GM18909 (cell line): ENCODE measurements around the gene OR52E6.
A peak's percentile ranks its signal among the peaks of the same experiment; 100 is the strongest.

Source experiments
- ATAC-seq: cut with Tn5 transposase; IDR thresholded peaks from one replicate; pipeline ENCODE4 v1.9.1; 2021; ENCODE audit warnings: mild to moderate bottlenecking; ENCODE audit not compliant: unreplicated experiment, poor library complexity

OR52E6 gene

DNA sequence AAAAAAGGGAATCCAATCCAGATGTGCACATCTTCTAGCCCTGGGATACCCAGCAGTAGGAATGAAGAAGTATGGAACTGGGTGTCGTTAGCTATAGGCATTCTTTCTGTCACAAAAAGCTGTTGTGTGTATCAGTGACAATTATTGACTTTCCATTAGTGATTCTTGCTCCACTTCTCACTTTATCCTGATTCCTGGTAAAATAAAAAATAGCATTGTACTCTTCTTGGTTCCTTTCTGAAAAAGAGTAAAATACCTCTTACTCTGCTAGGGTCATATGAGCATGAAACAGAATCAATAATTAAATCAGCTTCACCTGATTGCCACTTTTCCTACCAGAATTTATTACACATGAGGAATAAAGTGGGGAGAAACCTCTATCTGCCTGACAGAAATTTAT is at the start of gene OR52E6:
TSS of gene OR52E6 (minus strand) at position 101 of the 400 bp plus-strand sequence. CDS start at position 101, 0 bp downstream.
- ATAC-seq: no peak

DNA sequence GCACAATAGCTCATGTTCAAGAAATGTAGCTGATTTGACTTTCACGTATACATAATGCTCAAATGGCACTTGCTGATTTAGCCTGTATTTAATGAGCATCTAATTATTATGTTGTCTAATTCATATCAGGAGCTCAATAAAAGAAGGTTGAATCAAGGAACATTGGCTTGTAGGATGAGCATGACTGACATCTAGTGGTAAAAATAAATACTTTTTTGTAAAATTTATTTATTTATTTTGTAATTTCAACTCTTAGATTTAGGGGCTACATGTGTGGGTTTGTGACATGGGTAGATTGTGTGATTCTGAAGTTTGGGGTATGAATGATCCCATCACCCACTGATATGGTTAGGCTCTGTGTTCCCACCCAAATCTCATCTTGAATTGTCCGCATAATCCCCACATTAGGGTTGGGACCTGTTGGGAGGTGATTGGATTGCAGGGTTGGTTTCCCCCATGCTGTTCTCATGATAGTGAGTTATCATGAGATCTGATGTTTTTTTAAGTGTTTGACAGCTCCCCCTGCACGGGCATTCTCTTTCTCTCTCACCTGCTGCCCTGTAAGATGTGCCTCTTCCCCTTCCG is 49.6 kb upstream of the OR52E6 start:
- no peak for ATAC-seq

DNA sequence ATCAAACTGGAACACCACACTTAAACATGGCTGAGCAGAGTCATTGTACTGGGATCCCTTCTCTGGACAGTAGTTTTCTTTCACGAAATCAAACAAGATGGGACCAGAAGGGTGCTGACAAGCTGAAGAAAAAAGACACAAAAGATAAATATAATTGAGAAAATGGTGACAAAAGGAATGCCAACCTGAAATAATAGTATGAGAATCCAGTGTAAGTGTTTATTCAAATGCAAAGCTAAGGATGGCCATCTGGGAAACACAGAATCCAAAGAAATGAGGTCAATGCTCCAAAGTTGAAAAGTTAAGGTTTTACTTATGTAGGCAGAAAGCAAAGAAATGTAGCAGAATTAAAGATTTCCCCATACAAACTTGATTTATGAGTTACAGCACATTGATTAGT is 46.0 kb upstream of the OR52E6 start:
- ATAC-seq: no peak

DNA sequence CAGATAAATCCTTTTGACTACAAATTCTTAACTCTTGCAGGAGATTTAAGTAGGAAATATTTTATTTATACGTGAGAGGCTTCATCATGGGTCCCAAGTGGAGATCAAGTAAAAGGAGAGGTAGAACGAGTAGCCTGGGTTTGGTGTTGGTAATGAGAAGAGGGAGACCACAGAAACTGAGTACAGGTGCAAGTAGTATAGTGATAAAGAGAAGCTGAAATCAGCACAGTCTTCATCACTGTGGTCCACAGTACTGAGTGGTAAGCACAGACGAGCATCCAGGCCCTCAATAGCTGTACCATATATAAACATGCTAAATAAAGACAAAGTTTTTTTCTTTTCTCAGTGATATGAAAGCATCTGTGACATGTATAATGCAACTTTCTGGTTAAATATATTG is 45.5 kb upstream of the OR52E6 start:
- ATAC-seq: no peak

DNA sequence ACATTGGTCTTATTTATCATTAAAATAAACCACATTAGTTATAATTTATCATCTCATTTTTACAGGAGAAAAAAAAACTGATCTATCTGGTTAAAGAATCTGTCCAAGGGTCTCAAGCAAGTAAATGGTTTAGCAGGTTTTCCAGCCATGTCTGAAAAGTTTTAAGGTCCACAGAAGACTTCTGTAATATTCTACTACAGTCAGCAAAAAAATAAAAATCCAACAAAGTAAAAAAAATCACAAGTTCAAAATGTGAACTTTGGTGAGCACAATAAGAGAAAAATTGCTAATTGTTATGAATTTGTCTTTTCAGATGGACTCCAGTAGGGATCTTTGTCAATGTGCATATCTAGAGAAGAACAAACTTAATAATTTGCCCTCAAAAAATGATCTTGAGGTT is 40.1 kb upstream of the OR52E6 start:
- no peak for ATAC-seq

DNA sequence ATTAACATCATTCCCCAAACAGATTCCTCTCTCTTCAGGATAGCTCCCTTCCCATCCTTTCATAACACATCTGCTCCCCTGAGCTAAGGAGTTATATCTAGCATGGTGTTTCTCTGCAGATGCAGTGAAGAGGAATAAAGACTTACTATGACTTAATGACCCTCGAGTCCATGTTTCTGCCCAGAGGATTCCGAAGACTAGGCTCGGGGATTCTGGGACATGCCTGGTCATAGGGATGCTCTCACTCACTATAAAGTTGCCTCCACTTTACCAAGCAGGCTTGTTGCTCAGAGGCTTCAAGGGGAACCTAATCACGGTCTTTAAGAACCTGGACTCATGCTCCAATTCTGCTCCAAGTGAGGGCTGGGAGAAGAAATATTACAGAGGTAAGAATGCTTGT is 38.6 kb upstream of the OR52E6 start, which contains the start of gene OR52E4:
TSS of gene OR52E4 (plus strand) at position 301 of the 400 bp plus-strand sequence. CDS start 3,664 bp downstream, outside the sequence.
- ATAC-seq: no peak

DNA sequence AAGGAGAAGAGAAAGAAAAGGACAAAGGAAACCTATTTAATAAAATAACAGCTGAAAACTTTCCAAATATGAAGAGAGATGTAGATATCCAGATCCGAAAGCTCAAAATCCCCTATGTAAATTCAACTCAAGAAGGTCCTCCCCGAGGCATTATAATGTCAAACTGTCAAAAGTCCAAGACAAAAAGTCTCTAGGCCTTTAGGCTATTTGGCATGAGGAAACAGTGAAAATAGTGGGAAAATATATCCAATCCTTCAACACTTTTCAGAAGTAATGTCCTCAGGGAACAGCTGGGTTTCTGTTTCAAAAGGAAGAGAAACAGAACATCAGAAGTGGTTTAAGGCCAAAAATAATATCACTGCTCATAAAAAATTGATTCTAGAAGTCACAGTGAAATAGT is 36.9 kb upstream of the OR52E6 start:
- ATAC-seq: no peak

DNA sequence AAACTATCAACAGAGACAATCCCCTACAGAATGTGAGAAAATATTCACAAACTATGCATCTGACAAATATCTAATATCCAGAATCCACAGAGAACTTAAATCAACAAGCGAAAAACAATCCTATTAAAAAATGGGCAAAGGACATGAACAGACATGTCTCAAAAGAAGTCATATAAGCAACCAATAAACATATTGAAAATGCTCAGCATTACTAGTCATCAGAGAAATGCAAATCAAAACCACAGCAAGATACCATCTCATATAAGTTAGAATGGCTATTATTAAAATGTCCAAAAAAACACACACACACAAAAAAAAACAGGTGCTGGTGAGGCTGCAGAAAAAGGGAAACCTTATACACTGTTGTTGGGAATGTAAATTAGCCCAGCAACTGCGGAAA is 24.1 kb upstream of the OR52E6 start:
- ATAC-seq: no peak

DNA sequence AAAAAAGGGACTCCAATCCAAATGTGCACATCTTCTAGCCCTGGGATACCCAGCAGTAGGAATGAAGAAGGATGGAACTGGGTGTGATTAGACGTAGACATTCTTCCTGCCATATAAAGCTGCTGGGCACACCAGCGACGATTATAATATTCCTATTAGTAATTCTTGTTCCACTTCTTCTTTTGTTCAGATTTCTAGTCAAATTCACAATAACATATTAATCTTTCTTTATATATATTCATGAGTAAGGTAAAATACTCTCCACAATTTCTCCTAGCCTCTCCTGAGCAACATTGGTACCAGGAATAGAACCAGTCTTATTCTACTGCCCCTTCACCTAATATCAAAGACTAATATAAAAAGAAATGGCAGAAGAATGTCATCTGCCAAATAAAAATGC is 15.9 kb upstream of the OR52E6 start, which contains the start of gene OR52E8:
TSS of gene OR52E8 (minus strand) at position 101 of the 400 bp plus-strand sequence. CDS start at position 101, 0 bp downstream.
- no peak for ATAC-seq

DNA sequence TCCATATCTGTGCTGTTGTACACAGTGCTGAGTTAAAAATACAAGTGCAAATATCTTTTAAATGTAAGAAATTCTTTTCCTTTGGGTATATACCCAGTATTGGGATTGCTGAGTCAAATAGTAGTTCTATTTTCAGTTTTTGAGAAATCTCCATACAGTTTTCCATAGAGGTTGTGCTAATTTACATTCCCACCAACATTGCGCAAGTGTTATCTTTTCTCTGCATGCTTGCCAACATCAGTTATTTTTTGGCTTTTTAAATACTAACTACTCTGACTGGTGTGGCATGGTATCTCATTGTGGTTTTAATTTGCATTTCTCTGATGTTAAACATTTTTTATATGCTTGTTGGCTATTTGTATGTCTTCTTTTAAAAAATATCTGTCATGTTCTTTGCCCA is 9.3 kb upstream of the OR52E6 start:
- no peak for ATAC-seq

DNA sequence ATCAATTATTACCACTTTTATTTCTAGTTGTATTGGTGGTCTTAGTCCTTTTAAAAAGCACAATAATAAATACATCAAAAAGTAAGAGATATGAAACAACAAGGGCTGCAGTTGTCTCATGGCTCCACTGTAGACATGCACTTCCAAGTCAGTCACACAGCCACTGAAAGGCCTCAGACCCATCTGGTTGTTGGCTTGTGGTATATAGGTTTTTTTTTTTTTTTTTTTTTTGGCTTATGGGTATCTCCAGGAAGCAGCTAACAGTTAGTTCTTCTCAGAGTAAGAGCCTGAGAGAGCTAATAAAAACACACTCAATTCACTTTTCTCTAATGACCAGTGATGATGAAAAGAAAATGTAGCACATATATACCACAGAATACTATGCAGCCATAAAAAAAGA is 6.0 kb upstream of the OR52E6 start:
- no peak for ATAC-seq

DNA sequence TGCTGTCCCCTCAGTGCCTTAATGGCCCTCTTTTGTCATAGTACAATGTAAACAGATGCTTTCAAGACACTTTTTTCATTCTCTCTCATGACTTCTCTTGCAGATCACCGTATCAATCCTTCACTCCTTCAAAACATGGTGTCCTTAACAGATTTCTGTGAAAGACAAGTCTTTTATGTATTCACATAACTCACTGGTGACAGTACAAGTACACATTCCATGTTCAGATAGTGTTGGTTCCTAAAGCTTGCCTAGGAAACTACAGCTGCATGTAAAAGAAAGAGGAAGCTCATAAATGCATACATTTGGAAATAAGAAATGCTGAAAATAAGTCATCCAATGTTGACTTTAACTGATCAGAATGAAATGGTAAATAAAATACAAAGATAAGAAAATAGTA is 5.0 kb upstream of the OR52E6 start:
- ATAC-seq: no peak

DNA sequence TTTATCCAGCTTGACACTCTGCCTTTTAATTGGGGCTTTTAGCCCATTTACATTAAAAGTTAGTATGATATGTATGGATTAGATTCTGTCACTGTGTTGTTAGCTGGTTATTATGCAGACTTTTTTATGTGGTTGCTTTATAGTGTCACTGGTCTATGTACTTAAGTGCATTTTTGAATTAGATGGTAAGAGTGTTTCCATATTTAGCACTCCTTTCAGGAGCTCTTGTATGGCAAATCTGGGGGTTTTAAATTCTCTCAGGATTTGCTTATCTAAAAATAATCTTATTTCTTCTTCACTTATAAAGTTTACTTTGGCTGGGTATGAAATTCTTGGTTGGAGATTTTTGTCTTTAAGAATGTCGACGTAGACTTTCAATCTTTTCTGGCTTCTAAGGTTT is 4.0 kb downstream of the OR52E6 start:
- no peak for ATAC-seq

DNA sequence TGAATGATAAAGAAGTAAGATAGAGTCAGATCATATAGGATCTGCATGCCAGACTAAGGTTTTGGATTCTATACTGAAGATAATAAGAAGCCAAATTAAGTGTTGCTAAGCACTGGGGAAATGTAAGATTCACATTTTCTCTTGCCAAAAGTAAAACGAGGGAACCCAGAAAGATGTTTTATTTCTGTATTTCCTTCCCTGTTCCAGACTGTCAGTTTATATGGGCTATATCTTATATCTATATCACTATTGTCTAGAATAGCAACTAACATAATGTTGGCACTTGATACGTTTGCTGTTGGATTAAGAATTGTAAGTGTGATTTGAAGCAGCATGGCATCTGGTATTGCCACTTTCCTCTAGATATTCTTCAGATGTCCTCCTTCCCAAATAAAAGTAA is 8.3 kb downstream of the OR52E6 start:
- no peak for ATAC-seq

DNA sequence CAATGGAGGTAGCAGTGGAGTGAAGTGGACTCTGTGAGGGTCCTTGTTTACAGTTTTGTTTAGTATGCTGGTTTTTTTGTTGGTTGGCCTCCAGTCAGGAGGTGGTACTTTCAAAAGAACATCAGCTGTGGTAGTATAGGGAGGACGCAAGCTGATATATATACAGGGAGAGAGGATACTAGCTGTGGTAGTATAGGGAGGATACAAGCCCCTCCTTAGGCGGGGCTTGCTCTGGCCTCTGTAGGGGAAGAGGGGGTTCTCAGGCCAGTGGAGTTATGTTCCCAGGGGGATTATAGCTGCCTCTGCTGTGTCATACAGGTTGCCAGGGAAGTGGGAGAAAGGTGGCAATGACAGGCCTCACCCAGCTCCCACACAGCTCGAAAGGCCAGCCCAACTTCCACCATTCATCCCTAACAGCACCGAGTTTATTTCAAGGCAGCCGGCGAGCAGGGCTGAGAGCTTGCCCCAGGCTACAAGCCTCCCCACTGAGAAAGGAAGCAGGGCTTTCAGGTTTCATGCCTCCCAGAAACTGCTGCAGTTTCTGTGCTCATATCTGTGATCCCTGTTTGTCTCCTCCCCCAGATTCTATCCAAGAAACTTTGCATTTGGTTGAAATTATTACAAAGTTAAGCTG is 10.4 kb downstream of the OR52E6 start:
- ATAC-seq: no peak

DNA sequence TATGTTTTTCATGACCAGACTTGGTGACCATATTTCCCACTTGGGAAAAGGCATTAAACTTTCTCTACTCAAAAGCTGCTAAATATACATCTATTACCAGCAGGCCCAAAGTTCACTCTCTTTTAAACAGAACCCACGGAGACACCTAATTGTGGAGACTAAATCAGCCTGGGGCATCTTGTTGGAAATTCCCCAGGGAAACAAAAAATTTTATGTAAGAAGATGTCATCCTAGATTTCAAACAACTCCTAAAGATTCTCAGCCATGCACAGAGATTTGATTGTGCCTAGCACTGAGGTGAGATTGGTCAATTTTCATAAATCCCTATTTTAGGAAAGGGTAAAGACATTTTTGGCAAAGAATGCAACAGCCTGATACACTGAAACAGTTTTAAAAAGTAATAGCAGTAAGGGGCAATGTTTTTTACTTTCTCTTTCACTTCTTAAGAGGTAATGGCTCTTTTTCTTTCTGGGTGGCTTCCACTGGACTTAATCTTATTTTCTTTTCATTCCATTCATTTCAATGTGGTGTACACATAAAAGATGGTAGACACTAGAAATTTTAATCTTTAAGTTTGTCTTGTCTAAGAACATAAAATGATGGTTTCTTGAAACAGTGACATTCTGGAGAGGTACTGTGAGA is 23.3 kb downstream of the OR52E6 start:
- ATAC-seq: no peak

DNA sequence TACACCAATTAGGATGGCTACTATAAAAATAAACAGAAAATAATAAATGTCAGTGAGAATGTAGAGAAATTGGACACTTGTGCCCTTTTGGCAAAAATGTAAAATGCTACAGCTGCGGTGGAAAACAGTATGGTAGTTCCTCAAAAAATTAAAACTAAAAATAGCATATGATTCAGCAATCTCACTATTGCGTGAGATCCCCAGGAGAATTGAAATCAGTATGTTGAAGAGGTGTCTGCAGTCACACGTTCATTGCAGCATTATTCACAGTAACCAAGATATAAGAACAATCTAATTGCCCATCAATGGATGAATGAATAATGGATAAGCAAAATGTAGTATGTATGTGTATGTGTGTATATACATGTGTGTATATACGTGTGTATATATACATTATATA is 26.2 kb downstream of the OR52E6 start:
- ATAC-seq: peak; percentile 43

DNA sequence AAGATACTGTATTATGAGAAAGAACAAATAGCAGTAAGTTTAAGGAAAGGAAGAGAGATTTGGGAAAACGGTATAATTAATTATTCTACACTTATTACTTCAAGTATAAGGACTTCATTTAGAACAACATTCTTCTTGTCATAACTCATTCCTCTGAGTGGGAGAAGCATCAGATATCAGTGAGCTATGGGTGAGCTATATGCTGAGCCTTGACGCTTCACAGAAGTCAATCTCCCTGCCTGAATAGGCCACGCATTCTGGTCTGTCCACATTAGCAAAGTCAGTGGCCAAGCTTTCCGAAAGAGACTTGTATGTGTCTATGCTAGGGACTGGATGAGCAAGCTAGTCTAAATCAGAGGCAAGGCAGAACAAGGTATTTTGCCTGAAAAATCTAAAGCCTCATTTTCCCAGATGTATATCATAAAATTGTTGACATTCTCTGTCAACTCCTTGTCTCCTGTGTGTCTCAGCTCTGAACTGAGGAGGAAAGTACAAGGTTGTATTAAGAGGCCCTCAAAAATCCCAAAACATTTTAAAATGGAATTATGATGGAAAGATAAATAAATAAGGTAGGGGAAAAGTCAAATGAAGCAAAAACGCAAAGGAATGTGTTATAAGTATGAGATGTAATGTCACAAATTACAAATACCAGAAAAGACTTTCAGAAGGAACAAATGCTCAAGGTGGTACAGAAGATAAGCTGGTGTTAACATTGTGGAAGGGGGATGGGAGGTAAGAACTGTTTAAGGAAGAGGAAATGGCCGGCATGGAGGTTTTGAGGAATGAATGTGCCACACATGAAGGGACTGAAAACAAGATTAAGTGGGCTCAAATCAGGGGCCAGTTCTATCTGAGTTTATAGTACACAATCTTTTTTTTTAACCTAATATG is 31.5 kb downstream of the OR52E6 start:
- no peak for ATAC-seq

DNA sequence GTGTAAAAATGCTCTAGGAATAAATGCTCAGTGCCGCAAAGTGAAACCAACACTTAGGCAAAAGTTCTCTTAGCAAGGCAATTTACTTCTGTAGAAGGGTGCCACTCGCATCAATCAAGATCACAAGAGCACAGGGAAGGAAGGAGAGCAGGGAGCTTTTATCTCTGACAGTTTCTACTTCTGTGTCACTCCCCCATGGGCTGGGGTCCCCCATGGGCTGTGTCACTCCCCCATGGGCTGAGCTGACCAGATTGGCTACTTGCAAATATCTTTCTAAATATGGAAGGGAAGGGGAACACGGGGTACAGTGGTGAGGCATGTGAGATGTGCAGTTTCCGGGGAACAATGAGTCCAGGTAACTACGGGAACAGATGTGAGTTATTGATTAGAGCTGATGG is 32.6 kb downstream of the OR52E6 start:
- ATAC-seq: peak; percentile 42

DNA sequence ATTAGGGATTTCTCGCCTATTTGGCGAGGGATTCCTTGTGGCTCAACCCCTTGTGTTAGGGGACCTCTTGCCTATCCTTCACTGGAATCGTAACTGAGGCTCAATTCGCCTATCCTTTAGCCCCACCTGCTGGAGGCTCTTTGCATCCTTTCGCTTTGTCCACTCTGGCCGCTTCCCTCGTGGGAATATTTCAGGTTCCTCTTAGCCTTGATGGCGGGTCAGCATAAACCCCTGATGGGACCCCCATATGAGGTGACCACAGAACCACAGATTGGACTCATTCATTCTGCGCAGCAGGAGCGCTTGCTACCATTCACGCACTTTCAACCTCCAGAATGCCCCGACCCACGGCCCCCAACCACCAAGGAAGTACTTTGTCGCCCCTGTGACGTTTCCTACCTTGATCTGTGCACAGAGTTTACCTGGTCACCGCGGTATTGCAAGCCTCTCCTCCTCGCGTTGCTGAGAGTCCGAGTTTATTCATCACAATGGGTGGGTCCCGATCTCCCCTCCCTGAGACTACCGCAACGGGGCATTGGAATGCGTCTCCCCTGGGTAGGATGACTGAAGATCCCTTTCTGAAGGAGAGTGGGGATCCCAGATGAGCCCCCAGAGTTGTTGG is 33.1 kb downstream of the OR52E6 start, which contains the start of gene OR52N2:
TSS of gene OR52N2 (plus strand) at position 425 of the 622 bp plus-strand sequence. CDS start 11,412 bp downstream, outside the sequence.
- ATAC-seq: peak; percentile 94
